Hepatocyte (in vitro differentiated cells): ENCODE data around the gene NUAK1. TPM values are rescaled to one million over a fixed set of nuclear protein-coding genes. Genes with fewer than 3 reads are reported as not detected.

Source experiments
- DNase-seq: peaks from one replicate; pipeline ENCODE4 v3.0.0-alpha.2; 2016; ENCODE audit warnings: low spot score
- H2AFZ ChIP-seq: fragments of 200-600 bp; sonication (generic); 2 replicates; pipeline ENCODE4 v1.6.0; 2016; ENCODE audit warnings: antibody characterized with exemption, mild to moderate bottlenecking
- H3K27ac ChIP-seq: fragments of 200-600 bp; sonication (generic); 2 replicates; pipeline ENCODE4 v1.5.1; 2016; ENCODE audit warnings: mild to moderate bottlenecking
- H3K27me3 ChIP-seq: fragments of 200-600 bp; sonication (generic); 2 replicates; pipeline ENCODE4 v1.6.1; 2016
- H3K36me3 ChIP-seq: fragments of 200-600 bp; sonication (generic); replicated peaks from 2 replicates; pipeline ENCODE4 v1.5.1; 2016; ENCODE audit warnings: low read depth; ENCODE audit not compliant: insufficient read depth
- H3K4me1 ChIP-seq: fragments of 200-600 bp; sonication (generic); 2 replicates; pipeline ENCODE4 v1.5.1; 2016; ENCODE audit warnings: mild to moderate bottlenecking, moderate library complexity; ENCODE audit not compliant: insufficient read depth
- H3K4me2 ChIP-seq: fragments of 200-600 bp; sonication (generic); 2 replicates; pipeline ENCODE4 v1.6.0; 2016
- H3K4me3 ChIP-seq: fragments of 200-600 bp; sonication (generic); 2 replicates; pipeline ENCODE4 v1.5.1; 2016; ENCODE audit warnings: mild to moderate bottlenecking
- H3K79me2 ChIP-seq: fragments of 200-600 bp; sonication (generic); 2 replicates; pipeline ENCODE4 v1.6.0; 2017; ENCODE audit warnings: mild to moderate bottlenecking
- H3K9me2 ChIP-seq: fragments of 200-600 bp; sonication (generic); replicated peaks from 2 replicates; pipeline ENCODE4 v1.6.0; 2017; ENCODE audit warnings: mild to moderate bottlenecking; ENCODE audit not compliant: insufficient read depth
- H3K9me3 ChIP-seq: fragments of 200-600 bp; sonication (generic); 2 replicates; pipeline ENCODE4 v1.5.1; 2016; ENCODE audit warnings: low read depth, mild to moderate bottlenecking
- H4K20me1 ChIP-seq: fragments of 200-600 bp; sonication (generic); 2 replicates; pipeline ENCODE4 v1.6.0; 2016; ENCODE audit warnings: mild to moderate bottlenecking; ENCODE audit not compliant: insufficient read depth, poor library complexity, severe bottlenecking
- EZH2 ChIP-seq: fragments of 200-600 bp; sonication (generic); IDR thresholded peaks from 2 replicates; pipeline ENCODE4 v1.6.1; 2016; ENCODE audit warnings: antibody characterized with exemption, mild to moderate bottlenecking, borderline replicate concordance
- EZH2phosphoT487 ChIP-seq: fragments of 200-600 bp; sonication (generic); IDR thresholded peaks from one replicate; pipeline ENCODE4 v1.6.1; 2018; ENCODE audit warnings: antibody characterized with exemption, mild to moderate bottlenecking, low read depth, moderate library complexity; ENCODE audit not compliant: unreplicated experiment, severe bottlenecking
- WGBS: methylation state at CpG from one replicate; pipeline ENCODE4 v1.1.6; 2016; ENCODE audit warnings: low lambda C conversion rate; ENCODE audit errors: missing lambda C conversion rate; 5-methylcytosine and 5-hydroxymethylcytosine counted together
- polyA plus RNA-seq: library from polyadenylated mRNA; unstranded; fragments of >200 nt; fragmentation: Nextera tagmentation; extraction: Ambion mirVana; gene quantifications from 2 replicates; pipeline ENCODE4 v1.2.1, GENCODE V29; 2016
- total RNA-seq: library from RNA; depleted of rRNA; stranded (reverse); fragments of >200 nt; gene quantifications from 2 replicates; pipeline ENCODE4 v1.2.3, GENCODE V29; 2014
- TF ChIP-seq, protein P1 (sequence below): fragments of 200-600 bp; sonication (generic); IDR thresholded peaks from 2 replicates; pipeline ENCODE4 v1.5.1; 2016; ENCODE audit warnings: antibody characterized with exemption, mild to moderate bottlenecking; ENCODE audit not compliant: poor library complexity

The NUAK1 gene
- total and polyA plus RNA-seq, 2 experiments from 2014 or later, result 3.5 to 13.0 TPM

DNA sequence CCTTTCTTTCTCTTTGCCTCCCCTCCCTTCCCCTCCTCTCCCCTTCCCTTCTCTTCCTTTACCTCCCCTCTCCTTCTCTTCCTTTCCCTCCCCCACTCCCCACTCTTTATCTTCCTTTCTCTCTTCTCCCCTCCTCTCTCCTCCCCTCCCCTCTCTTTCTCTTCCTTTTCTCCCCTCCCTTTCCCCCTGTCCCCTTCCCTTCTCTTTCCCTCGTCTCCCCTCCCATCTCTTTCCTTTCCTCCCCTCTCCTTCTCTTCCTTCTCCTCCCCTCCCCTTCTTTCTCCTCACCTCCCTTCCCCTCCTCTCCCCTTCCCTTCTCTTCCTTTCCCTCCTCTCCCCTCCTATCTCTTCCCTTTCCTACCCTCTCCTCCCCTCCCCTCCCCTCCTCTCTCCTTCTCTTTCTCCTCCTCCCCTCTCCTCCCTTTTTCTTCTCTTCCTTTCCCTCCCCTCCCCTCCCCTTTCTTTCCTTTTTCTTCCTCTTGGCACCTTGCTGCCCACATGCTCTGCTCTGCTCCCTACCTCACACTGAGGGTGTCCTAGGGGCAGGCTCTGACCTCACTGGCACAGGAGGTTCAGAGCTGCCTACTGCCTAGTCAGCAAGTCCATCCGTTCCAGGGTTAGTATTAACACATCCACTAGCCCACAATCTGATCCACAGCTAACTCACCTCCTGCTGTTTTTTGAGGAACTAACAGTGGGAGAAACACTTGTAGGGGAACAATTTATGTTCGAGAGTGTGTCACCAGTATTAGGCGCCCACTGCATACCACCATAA lies 101.0 kb downstream of the NUAK1 start:
- H3K27ac ChIP-seq, result no peak overlapping the region
- no peak for DNase-seq
- no peak overlapping the region for H3K4me3 ChIP-seq
- H2AFZ ChIP-seq, result no peak overlapping the region
- H4K20me1 ChIP-seq, result no peaks in the 10 kb centered on the region
- no peaks in the 10 kb centered on the region for H3K9me3 ChIP-seq
- H3K79me2 ChIP-seq, result no peaks in the 10 kb centered on the region
- WGBS, result 55% methylated on average over 3 of the region's 4 CpGs
- H3K36me3 ChIP-seq, result no peaks in the 10 kb centered on the region
- TF ChIP-seq, protein P1, sequence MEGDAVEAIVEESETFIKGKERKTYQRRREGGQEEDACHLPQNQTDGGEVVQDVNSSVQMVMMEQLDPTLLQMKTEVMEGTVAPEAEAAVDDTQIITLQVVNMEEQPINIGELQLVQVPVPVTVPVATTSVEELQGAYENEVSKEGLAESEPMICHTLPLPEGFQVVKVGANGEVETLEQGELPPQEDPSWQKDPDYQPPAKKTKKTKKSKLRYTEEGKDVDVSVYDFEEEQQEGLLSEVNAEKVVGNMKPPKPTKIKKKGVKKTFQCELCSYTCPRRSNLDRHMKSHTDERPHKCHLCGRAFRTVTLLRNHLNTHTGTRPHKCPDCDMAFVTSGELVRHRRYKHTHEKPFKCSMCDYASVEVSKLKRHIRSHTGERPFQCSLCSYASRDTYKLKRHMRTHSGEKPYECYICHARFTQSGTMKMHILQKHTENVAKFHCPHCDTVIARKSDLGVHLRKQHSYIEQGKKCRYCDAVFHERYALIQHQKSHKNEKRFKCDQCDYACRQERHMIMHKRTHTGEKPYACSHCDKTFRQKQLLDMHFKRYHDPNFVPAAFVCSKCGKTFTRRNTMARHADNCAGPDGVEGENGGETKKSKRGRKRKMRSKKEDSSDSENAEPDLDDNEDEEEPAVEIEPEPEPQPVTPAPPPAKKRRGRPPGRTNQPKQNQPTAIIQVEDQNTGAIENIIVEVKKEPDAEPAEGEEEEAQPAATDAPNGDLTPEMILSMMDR, result no peak
- TF ChIP-seq EZH2, result no peak
- no peak for TF ChIP-seq EZH2phosphoT487
- H3K27me3 ChIP-seq, result no peaks in the 10 kb centered on the region
- H3K9me2 ChIP-seq, result no peaks in the 10 kb centered on the region
- no peak overlapping the region for H3K4me2 ChIP-seq
- H3K4me1 ChIP-seq, result no peaks in the 10 kb centered on the region

DNA sequence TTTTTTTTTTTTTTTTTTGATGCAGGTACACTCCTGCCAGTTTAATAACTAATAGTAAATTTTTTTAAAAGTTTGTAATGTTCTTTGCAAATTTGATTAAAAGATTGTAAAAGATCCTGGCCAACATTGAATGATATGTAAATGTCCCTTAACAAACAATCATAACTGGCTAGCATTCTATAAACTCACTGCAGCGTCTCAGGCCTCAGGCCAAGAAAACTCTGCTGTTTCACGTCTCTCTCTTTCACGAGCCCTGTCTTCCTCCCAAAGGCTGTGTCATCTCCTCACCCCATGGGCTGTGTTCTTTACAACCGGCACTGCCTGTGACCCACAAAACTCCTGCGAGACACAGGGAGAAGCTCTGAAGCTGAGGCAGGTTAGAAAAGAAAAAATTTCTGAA lies 103.3 kb downstream of the NUAK1 start:
- no peaks in the 10 kb centered on the region for H3K79me2 ChIP-seq
- H3K27ac ChIP-seq, result no peak overlapping the region
- H2AFZ ChIP-seq, result no peak overlapping the region
- 71% methylated on average over 5 of the region's 5 CpGs for WGBS
- no peak overlapping the region for H3K4me3 ChIP-seq
- no peaks in the 10 kb centered on the region for H4K20me1 ChIP-seq
- TF ChIP-seq EZH2phosphoT487, result no peak
- TF ChIP-seq, protein P1, result no peak
- no peak for TF ChIP-seq EZH2
- no peaks in the 10 kb centered on the region for H3K27me3 ChIP-seq
- no peaks in the 10 kb centered on the region for H3K9me2 ChIP-seq
- DNase-seq, result no peak
- H3K4me1 ChIP-seq, result no peaks in the 10 kb centered on the region
- H3K9me3 ChIP-seq, result no peaks in the 10 kb centered on the region
- no peak overlapping the region for H3K4me2 ChIP-seq
- H3K36me3 ChIP-seq, result no peaks in the 10 kb centered on the region

DNA sequence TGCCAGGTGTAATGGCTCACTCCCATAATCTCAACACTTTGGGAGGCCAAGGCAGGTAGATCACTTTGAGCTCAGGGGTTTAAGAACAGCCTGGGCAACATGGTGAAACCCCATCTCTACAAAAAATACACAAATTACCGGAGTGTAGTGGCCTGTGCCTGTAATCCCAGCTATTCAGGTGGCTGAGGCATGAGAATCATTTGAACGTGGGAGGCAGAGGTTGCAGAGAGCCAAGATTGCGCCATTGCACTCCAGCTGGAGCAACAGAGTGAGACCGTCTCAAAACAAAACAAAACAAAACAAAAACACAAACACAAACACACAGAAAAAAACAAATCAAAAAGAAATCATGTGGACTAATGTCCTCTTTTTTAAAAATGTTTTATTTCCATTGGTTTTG lies 104.4 kb downstream of the NUAK1 start:
- Histone ChIP-seq H3K36me3 (no peaks in the 10 kb centered on the region), H2AFZ (no peak overlapping the region), H3K27ac (no peak overlapping the region), H3K27me3 (no peaks in the 10 kb centered on the region), H3K4me1 (peaks cover 6% of the 10 kb centered on the region), H3K4me2 (no peak overlapping the region), H4K20me1 (no peaks in the 10 kb centered on the region), H3K79me2 (no peaks in the 10 kb centered on the region), H3K9me2 (no peaks in the 10 kb centered on the region), H3K4me3 (no peak overlapping the region), H3K9me3 (no peaks in the 10 kb centered on the region)
- 96% methylated on average over 4 of the region's 4 CpGs for WGBS
- TF ChIP-seq EZH2phosphoT487 (no peak), EZH2 (no peak)
- TF ChIP-seq, protein P1, result no peak
- DNase-seq, result no peak
